Measurements from ENCODE around the gene DIP2C.
"Not testable (repeated sequence)": the region's sequence is repeated elsewhere in the genome, so short reads cannot be mapped to it uniquely, and the experiment has no call there.

Gene DIP2C

GRCh38 chr10:608331-609261, 80.9 kb downstream of the DIP2C start:
- no peak for DNase-seq

DNA sequence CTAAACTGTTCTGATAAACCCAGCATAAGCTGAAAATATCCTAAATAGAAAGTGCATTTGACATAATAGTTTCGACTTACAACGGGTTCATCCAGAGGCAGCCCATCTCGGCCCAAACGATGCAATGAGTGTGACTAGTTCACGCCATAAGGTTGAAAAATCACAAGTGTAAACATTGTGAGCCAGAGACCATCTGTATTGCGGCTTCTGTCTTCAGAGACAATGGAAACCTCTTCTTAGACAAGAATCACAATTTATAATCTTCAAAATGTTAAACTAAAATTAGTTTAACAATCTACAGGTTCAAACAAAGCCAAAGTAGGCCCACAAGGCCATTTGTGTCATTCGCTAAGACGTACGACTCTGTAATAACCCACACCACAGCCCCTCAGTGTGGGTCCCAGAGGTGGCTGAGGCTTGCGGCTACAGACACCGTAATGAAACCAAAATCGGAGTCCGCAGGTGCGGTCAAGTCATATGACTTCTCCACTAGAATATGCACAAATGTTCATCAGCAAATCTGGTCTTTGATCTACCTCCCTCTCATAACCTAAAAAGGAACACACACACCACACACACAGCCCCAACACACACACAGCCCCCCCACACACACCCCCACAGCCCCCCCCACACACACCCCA, 81.8 kb downstream of the DIP2C start:
- DNase-seq, result no peak

GRCh38 chr10:606762-607544, 82.5 kb downstream of the DIP2C start:
- no peak for DNase-seq

DNA sequence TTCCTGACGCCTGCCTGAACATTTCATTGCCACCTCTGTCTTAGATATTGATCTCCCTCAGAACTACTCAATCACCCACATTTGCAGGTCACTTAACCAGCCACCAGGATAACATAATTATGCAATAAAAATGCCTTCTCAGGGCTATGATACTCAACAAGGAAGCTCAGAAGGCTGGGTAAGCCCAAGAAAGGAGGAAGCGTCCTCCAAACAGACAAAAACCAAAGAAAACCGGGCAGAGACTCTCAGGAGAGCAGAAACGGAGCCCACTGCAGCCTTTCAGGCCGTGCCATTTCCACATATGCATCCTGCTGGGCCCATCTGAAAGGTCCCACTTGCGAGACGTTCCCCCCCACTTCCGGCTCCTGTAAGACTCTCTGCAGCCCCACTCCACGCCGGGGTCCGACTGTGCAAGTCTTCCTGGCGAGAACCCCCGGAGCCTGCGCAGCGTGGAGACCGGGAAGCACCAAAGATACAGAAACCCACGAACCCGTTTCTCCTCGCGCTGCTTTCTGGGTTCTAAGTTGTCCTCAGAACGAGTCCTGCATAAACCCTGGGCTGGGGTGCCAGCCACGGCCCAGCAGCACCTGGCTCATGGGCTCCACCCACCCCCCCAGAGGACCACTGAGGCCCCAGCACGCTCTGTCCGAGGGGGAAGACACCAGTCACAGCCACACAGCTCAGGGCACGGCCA, 83.7 kb downstream of the DIP2C start:
- no peak for DNase-seq

DNA sequence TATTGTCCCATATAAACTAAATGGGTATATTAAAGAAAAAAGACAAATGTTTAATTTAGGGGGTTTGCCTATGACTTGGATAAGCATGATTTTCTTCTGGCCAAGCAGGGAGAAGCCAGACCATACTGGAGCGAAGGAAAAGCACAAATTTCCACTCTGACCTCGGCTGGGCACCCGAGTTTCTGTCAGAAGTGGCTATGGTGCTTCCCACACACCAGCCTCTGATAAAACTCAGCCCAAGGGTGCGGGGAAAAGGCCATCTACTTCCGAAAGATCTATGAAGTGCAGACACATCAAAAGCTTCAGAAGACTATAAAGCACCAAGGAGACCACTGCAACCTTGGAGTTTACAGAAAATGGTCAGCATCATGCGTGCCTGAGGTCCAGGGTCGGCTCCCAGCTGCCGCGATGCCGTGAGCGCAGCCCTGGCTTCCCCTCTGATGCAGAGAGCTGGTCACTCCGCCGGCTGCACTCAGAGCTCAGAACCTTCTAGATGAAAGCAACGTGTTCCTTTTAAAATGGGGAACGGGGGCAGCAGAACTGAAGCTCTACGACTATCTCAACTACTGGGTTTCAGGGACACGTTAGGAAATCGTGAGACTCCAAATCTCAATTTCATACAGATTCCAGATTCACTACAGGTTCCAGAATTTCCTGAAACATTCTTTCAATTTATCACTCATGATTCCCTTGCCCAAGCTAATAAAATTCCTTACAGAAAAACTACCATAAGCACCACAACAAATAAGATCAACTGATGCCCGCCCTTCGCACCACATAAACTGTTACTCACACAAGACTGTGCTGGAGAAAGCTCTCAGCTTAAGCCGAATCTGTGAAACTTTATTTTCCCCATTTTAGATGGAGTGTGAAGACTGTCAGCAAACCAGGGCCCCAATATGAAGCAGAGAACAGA, 84.5 kb downstream of the DIP2C start:
- no peak for DNase-seq

- no peak for DNase-seq
Observed at GRCh38 chr10:603745-604144, 85.7 kb downstream of the DIP2C start.

DNA sequence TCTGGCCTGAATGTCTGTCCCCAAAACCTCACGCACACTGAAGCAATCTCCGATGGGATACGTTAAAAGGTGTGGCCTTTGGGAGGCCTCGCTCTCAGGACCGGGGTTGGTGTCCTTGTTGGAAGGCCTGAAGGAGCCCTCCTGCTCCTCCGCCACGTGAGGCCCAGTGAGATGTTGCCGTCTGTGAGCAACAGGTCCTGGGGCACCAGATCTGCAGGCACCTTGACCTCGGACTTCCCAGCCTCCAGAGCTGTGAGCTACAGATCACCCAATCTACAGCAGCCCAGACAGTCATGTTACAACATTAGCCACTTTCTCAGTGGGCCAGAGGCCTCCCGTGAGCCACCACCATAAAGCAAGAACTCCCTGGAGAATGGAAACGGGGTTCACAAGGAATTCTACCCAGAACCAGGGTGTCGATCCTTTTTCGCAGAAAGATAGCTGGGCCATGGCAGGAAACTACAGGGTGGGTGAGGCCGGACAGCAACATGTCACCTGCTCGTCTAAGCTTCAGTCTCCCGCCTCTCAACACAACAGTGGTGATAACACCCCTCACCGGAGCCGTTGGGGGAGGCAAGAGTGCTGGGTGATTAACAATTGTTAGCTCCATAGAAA, 87.0 kb downstream of the DIP2C start:
- DNase-seq, result no peak

DNA sequence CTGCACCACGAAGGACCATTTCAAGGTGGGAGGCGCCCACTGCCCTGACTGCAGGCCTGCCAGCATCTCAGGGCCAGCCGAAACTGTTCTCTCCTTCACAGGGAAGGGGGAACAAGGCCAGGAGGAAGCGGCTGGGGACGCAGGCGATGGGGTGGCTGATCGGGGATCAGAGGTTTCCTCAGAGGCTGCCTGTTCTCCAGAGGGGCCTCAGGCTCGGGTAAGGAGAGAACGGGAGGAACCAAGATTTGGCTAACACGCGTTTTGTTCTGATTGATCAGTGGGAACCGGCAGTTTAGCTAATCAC, 87.9 kb downstream of the DIP2C start:
- DNase-seq, result no peak

DNA sequence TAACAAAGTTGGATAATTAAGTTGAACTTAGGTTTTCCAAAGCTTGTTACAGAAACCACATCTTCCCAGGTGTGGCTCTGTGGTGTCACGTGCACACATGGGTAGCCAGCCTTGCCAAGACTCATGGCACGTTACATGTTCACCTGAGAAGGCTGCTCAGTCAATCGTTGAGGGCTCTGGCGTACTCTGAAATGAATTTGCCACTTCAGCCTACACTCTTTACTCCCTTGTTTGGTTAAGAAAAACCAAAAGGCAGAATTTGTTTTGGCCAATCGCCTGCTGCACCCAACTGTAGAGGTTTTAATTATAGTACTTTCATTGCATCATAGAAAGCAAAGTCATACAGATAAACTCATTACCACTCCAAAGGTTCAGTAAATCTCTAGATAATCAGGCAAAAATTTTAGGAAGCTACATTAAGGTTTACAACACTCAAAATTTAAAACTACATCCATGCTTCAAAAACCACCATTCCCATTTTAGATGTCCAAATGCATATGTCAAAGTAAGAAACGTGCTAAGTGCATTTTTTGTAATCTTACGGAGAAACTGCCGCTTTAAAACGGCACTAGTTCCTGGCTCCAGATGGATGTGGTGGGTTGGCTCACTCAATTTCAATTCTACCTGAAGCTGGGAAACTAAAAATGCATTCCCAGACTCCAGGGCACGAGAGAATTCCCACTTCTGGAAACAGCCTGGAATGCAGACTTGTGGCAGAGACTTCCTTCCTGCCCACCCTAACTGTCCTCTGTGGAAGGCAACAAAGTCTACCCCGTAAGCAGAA, 88.4 kb downstream of the DIP2C start:
- DNase-seq, result peak in 1 of 2 experiments; percentile 30

DNA sequence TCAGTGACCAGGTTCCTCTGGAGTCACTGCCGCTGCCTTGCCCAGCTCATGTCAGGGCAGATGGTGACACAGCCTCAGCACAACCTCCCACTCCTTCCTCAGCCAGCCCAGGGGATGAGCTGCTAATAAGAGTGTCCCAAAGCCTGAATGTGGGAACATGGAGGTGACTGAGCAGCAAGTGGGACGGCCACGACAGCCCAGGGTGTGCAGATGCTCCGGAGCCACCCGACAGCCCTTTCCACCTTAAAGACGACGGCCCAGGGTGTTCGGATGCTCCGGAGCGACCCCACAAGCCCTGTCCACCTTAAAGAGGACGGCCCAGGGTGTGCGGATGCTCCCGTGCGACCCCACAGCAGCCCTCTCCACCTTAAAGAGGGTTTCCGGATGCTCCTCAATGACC, 89.2 kb downstream of the DIP2C start:
- DNase-seq, result no peak

DNA sequence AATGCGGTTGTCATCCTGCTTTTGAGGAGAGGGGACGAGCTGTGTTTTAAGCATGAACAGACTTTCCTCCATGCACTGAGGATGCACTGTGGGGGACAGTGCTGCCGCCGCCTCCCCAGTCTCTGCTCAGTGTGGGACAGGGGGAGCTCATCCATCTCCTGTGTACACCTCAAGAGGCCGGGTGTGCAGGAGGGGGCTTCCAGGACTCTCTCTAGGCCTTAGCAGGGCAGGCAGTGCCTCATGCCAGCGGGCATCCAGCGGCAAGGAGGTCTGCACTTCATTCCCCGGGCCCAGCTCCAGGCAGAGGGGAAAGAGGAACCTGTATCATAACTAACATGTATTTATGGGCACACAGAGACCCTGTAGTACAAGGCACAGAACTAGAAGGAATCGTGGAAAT, 89.7 kb downstream of the DIP2C start:
- no peak for DNase-seq

GRCh38 chr10:598415-599170, 90.9 kb downstream of the DIP2C start:
- no peak for DNase-seq

- DNase-seq, result no peak
Observed at GRCh38 chr10:597976-598375, 91.5 kb downstream of the DIP2C start.

DNA sequence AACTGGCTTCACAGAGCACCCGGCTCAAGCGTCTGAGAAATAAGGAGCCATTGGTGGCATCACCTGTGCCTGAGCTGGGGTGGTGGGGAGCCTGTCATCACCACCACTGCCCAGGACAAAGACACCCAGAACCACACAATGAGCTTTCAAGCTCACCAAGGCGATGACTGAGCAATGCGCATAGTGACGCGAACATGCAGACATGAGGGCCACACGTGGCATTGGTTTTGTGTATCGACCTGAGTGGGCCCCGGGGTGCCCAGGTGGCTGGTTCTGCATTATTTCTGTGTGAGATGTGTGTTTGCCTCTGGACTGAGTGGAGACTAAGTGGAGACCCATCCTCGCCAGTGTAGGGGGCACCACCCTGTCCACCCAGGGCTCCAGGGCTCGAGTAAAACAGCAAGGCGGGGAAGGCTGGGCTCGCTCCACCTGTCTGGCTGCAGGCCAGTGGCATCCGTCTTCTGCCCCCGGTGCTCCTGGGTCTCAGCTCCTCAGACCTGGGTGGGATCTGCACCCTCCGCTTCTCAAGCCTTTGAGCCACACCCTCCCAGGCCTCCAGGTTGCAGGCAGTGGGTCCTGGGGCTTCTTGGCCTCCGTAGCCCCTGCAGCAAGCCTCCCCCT, 92.6 kb downstream of the DIP2C start:
- no peak for DNase-seq

DNA sequence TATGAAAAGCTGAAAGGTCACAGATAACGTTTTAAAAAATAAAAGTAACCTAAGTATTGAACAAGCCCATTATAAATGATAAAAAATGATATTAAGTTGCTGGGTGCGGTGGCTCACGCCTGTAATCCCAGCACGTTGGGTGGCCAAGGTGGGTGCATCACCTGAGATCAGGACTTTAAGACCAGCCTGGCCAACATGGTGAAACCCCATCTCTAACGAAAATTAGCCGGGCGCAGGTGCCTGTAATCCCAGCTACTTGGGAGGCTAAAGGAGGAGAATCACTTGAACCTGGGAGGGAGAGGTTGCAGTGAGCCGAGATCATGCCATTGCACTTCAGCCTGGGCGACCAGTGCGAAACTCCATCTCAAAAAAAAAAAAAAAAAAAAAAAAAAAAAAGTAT, 93.3 kb downstream of the DIP2C start:
- not testable (repeated sequence) for DNase-seq

DNA sequence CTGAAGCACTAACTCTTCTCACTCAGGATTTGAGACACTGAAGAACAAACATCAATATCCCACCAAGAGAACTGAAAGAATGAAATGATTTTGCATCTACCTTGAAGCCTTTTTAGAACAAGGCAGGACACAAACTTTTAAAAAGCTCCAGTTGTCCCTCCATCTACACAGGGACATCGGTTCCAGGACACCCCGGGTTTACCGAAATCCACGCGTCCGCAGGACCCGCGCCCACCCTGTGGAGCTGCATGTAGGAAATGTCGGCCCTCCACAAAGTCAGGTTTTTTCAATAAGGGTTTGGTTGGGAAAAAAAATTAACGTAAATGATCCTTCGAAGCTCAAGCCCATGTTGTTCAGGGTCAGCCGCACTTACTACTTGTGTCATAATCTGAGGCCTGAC, 94.0 kb downstream of the DIP2C start:
- no peak for DNase-seq

- DNase-seq, result no peak
Observed at GRCh38 chr10:594584-595270, 94.7 kb downstream of the DIP2C start.

DNA sequence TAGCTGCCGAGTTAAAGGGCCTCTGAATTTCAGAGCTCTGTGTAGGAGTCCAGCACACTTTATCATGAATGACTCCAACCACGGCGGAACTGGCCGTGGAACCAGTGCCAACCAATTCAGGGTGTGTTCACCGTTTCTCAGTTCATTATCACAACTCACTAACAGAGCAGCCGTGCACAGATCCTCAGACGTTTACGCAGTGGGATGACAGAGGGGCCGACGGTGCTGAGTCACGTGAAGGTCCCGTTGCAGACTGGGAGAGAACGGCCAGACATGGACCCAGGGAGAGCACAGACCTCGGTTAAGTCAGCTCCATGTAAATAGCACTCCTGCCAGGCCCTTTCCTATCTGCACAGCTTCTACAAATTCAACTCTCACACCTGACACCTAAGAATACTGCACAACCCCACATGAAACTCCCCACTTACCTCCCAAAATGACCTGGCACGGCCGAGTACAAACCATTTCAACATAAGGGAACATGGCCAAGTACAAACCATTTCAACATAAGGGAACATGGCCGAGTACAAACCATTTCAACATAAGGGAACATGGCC, 95.5 kb downstream of the DIP2C start:
- DNase-seq, result no peak

DNA sequence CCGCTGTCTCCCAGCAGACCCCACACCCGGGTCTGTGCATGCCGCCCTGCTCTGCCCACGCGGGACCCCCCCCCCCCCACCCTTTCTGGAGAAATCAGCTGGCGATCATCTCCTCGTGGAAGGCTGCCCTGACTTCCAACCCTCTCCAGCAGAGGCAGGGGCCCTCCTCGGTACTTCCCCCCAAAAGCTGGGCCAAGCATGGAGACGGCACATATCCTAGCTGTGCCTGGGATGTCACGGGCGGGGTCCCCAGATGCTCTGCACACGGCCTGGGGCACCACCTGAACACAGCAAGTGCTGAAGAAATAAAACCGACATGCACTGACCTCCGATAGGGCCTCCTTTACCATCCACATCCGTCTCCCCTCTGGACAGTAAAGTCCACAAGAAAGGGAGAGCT, 96.0 kb downstream of the DIP2C start:
- DNase-seq, result no peak
